H9 (cell line): ENCODE measurements around the gene CCNYL1. TPM values are rescaled to one million over a fixed set of nuclear protein-coding genes. Genes with fewer than 3 reads are reported as not detected.
A peak's percentile ranks its signal among the peaks of the same experiment; 100 is the strongest.

Source experiments
- DNase-seq: peaks from one replicate; pipeline ENCODE4 v3.0.0-alpha.2; 2017
- H2AFZ ChIP-seq: one replicate; pipeline ENCODE4 v1.6.1; 2013; ENCODE audit warnings: mild to moderate bottlenecking, low read length, control low read depth, moderate library complexity
- H2AK5ac ChIP-seq: 2 replicates; pipeline ENCODE4 v1.6.1; 2013; ENCODE audit warnings: low read length, control low read depth, mixed read lengths; ENCODE audit not compliant: insufficient read length
- H2BK120ac ChIP-seq: one replicate; pipeline ENCODE4 v1.6.1; 2013; ENCODE audit warnings: low read depth, mild to moderate bottlenecking, low read length, control low read depth, inconsistent platforms; ENCODE audit not compliant: poor library complexity, severe bottlenecking
- H2BK12ac ChIP-seq: 2 replicates; pipeline ENCODE4 v1.6.1; 2013; ENCODE audit warnings: low read length, control low read depth, mixed read lengths, low read depth; ENCODE audit not compliant: insufficient read length
- H2BK15ac ChIP-seq: 2 replicates; pipeline ENCODE4 v1.6.1; 2013; ENCODE audit warnings: low read depth, low read length, control low read depth
- H2BK20ac ChIP-seq: one replicate; pipeline ENCODE4 v1.6.1; 2013; ENCODE audit warnings: low read depth, mild to moderate bottlenecking, low read length, control low read depth, inconsistent platforms; ENCODE audit not compliant: poor library complexity, severe bottlenecking
- H2BK5ac ChIP-seq: 2 replicates; pipeline ENCODE4 v1.6.1; 2013; ENCODE audit warnings: low read length, control low read depth, mixed read lengths; ENCODE audit not compliant: insufficient read length
- H3K14ac ChIP-seq: 2 replicates; pipeline ENCODE4 v1.6.1; 2013; ENCODE audit warnings: low read length, control low read depth; ENCODE audit not compliant: insufficient read depth
- H3K18ac ChIP-seq: 2 replicates; pipeline ENCODE4 v1.6.1; 2013; ENCODE audit warnings: low read depth, mild to moderate bottlenecking, mixed read lengths, low read length, control low read depth; ENCODE audit not compliant: insufficient read length
- H3K23ac ChIP-seq: 2 replicates; pipeline ENCODE4 v1.6.1; 2013; ENCODE audit warnings: low read length, control low read depth, mixed read lengths, low read depth; ENCODE audit not compliant: insufficient read length
- H3K23me2 ChIP-seq: 2 replicates; pipeline ENCODE4 v1.6.1; 2013; ENCODE audit warnings: low read depth, mild to moderate bottlenecking, mixed read lengths, low read length, control low read depth; ENCODE audit not compliant: insufficient read length, poor library complexity, severe bottlenecking
- H3K27ac ChIP-seq: 2 replicates; pipeline ENCODE4 v1.5.1; 2013; ENCODE audit warnings: low read length, control low read depth, mixed read lengths, low read depth; ENCODE audit not compliant: insufficient read length
- H3K27me3 ChIP-seq: 2 replicates; pipeline ENCODE4 v1.6.1; 2013; ENCODE audit warnings: low read length, control low read depth, inconsistent platforms; ENCODE audit not compliant: insufficient read depth
- H3K4ac ChIP-seq: 2 replicates; pipeline ENCODE4 v1.6.1; 2013; ENCODE audit warnings: low read depth, mild to moderate bottlenecking, control low read depth, inconsistent platforms, low read length, moderate library complexity
- H3K4me1 ChIP-seq: 2 replicates; pipeline ENCODE4 v1.6.1; 2013; ENCODE audit warnings: low read length, control low read depth, inconsistent platforms; ENCODE audit not compliant: insufficient read depth
- H3K4me2 ChIP-seq: 2 replicates; pipeline ENCODE4 v1.6.1; 2013; ENCODE audit warnings: low read length, control low read depth, mixed read lengths; ENCODE audit not compliant: insufficient read length, insufficient read depth
- H3K56ac ChIP-seq: 2 replicates; pipeline ENCODE4 v1.6.1; 2013; ENCODE audit warnings: low read depth, mild to moderate bottlenecking, mixed read lengths, low read length, control low read depth; ENCODE audit not compliant: insufficient read length
- H3K79me1 ChIP-seq: 2 replicates; pipeline ENCODE4 v1.6.1; 2013; ENCODE audit warnings: low read depth, mild to moderate bottlenecking, moderate library complexity, low read length, control low read depth, inconsistent platforms; ENCODE audit not compliant: insufficient read depth, poor library complexity, severe bottlenecking
- H3K79me2 ChIP-seq: 2 replicates; pipeline ENCODE4 v1.6.1; 2013; ENCODE audit warnings: low read length, control low read depth, inconsistent platforms; ENCODE audit not compliant: insufficient read depth
- H3K9ac ChIP-seq: 2 replicates; pipeline ENCODE4 v1.6.1; 2013; ENCODE audit warnings: low read length, control low read depth, mixed read lengths; ENCODE audit not compliant: insufficient read length; ENCODE audit errors: extremely low read depth
- H3K9me3 ChIP-seq: one replicate; pipeline ENCODE4 v1.6.1; 2013; ENCODE audit warnings: low read depth, low read length, inconsistent platforms; ENCODE audit not compliant: control insufficient read depth
- H3T11ph ChIP-seq: one replicate; pipeline ENCODE4 v1.6.1; 2013; ENCODE audit warnings: mild to moderate bottlenecking, low read length, control low read depth, inconsistent platforms
- H4K20me1 ChIP-seq: one replicate; pipeline ENCODE4 v1.6.1; 2013; ENCODE audit not compliant: control insufficient read depth, insufficient read length, insufficient read depth
- H4K5ac ChIP-seq: 2 replicates; pipeline ENCODE4 v1.6.1; 2013; ENCODE audit warnings: low read depth, mild to moderate bottlenecking, mixed read lengths, low read length, control low read depth; ENCODE audit not compliant: insufficient read length
- H4K8ac ChIP-seq: replicated peaks from 2 replicates; pipeline ENCODE4 v1.6.1; 2013; ENCODE audit warnings: low read length, control low read depth, mixed read lengths, low read depth; ENCODE audit not compliant: insufficient read length
- H4K91ac ChIP-seq: 2 replicates; pipeline ENCODE4 v1.6.1; 2013; ENCODE audit warnings: low read depth, mild to moderate bottlenecking, moderate library complexity, mixed read lengths, low read length, control low read depth; ENCODE audit not compliant: insufficient read length
- H3K27ac Mint-ChIP-seq, 3 experiments: 2 replicates in 2 of 3; 3 replicates in 1 of 3; pipeline ENCODE4 v1.8.0; 2020 to 2021; ENCODE audit warnings: mixed read lengths in 3 of 3, mild to moderate bottlenecking in 1 of 3, moderate library complexity in 1 of 3
- H3K27me3 Mint-ChIP-seq: 2 replicates; pipeline ENCODE4 v1.8.0; 2021; ENCODE audit warnings: low read depth, mild to moderate bottlenecking, moderate library complexity, mixed read lengths
- H3K36me3 Mint-ChIP-seq, 3 experiments: 2 replicates in 2 of 3; 3 replicates in 1 of 3; pipeline ENCODE4 v1.8.0; 2020 to 2021; ENCODE audit warnings: low read depth in 3 of 3, mixed read lengths in 3 of 3; ENCODE audit not compliant: insufficient read depth in 1 of 3
- H3K4me1 Mint-ChIP-seq, 2 experiments: 2 replicates each; pipeline ENCODE4 v1.8.0; 2020; ENCODE audit warnings: mixed read lengths in 2 of 2
- H3K4me3 Mint-ChIP-seq, 2 experiments: 2 replicates in 1 of 2; 3 replicates in 1 of 2; pipeline ENCODE4 v1.8.0; 2020 to 2021; ENCODE audit warnings: mild to moderate bottlenecking in 2 of 2, mixed read lengths in 2 of 2, moderate library complexity in 1 of 2
- H3K9me3 Mint-ChIP-seq, 2 experiments: 2 replicates in 1 of 2; 3 replicates in 1 of 2; pipeline ENCODE4 v1.8.0; 2020; ENCODE audit warnings: mild to moderate bottlenecking in 2 of 2, mixed read lengths in 2 of 2, moderate library complexity in 1 of 2
- WGBS: extraction: QIAGEN DNeasy Blood & Tissue Kit; methylation state at CpG from one replicate; pipeline ENCODE4 v1.1.7; 2013; ENCODE audit warnings: missing lambda C conversion rate, low lambda C conversion rate, mixed read lengths; ENCODE audit not compliant: insufficient read length; ENCODE audit errors: extremely low coverage; 5-methylcytosine and 5-hydroxymethylcytosine counted together
- total RNA-seq: library from RNA; stranded (reverse); gene quantifications from 2 replicates; pipeline ENCODE4 v1.2.1, GENCODE V29; 2021
- TF ChIP-seq, protein P1 (sequence below): fragments of 200-600 bp; sonication (generic); conservative IDR thresholded peaks from 3 replicates; pipeline ENCODE4 v1.8.0; 2021; ENCODE audit warnings: antibody characterized with exemption, mild to moderate bottlenecking

Gene CCNYL1
- total RNA-seq, 1 experiment from 2014 or later, result 27.0 TPM

DNA sequence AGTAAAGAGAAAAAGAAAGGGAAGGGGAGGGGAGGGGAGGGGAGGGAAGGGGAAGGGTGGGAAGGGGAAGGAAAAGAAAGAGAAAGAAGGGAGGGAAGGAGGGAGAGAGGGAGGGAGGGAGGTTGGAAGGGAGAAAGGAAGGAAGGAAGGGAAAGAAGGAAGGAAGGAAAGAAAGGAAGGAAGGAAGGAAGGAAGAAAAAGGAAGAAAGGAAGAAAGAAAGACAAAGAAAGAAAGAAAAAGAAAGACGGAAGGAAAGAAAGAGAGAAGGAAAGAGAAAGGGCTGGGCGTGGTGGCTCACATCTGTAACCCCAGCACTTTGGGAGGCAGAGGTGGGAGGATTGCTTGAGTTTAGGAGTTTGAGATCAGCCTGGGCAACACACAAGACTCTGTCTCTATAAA is 24.6 kb upstream of the CCNYL1 start:
- no peak overlapping the region for H3K23ac ChIP-seq
- H3K79me1 ChIP-seq, result no peaks in the 10 kb centered on the region
- H2BK20ac ChIP-seq, result no peak overlapping the region
- H3K9me3 ChIP-seq, result no peaks in the 10 kb centered on the region
- H4K91ac ChIP-seq, result no peak overlapping the region
- no peak overlapping the region for H3K14ac ChIP-seq
- H2AFZ ChIP-seq, result no peak overlapping the region
- H3K4ac ChIP-seq, result no peak overlapping the region
- Mint-ChIP-seq H3K27ac (peak overlapping the region in 1 of 3 experiments; percentile 56; a peak in 1 of 7 replicates), H3K4me3 (no peak overlapping the region), H3K9me3 (no peaks in the 10 kb centered on the region), H3K36me3 (no peaks in the 10 kb centered on the region), H3K27me3 (no peaks in the 10 kb centered on the region), H3K4me1 (peaks cover 0 to 3% of the 10 kb centered on the region in 2 experiments; a peak in 1 of 4 replicates)
- no peaks in the 10 kb centered on the region for H4K20me1 ChIP-seq
- no peak overlapping the region for H2BK12ac ChIP-seq
- no CpG with 5 or more reads among the region's 2 CpGs for WGBS
- no peaks in the 10 kb centered on the region; the same call in 1 of the 2 replicates for H3K4me1 ChIP-seq
- H2AK5ac ChIP-seq, result no peak overlapping the region
- no peak for DNase-seq
- no peak overlapping the region for H3K27ac ChIP-seq
- H3K4me2 ChIP-seq, result no peak overlapping the region
- H3K56ac ChIP-seq, result no peak overlapping the region
- H3K27me3 ChIP-seq, result no peaks in the 10 kb centered on the region
- H3T11ph ChIP-seq, result no peak overlapping the region
- no peak overlapping the region for H3K18ac ChIP-seq
- H3K79me2 ChIP-seq, result no peaks in the 10 kb centered on the region
- H3K9ac ChIP-seq, result no peak overlapping the region
- no peaks in the 10 kb centered on the region for H3K23me2 ChIP-seq
- H4K5ac ChIP-seq, result no peak overlapping the region
- TF ChIP-seq, protein P1, sequence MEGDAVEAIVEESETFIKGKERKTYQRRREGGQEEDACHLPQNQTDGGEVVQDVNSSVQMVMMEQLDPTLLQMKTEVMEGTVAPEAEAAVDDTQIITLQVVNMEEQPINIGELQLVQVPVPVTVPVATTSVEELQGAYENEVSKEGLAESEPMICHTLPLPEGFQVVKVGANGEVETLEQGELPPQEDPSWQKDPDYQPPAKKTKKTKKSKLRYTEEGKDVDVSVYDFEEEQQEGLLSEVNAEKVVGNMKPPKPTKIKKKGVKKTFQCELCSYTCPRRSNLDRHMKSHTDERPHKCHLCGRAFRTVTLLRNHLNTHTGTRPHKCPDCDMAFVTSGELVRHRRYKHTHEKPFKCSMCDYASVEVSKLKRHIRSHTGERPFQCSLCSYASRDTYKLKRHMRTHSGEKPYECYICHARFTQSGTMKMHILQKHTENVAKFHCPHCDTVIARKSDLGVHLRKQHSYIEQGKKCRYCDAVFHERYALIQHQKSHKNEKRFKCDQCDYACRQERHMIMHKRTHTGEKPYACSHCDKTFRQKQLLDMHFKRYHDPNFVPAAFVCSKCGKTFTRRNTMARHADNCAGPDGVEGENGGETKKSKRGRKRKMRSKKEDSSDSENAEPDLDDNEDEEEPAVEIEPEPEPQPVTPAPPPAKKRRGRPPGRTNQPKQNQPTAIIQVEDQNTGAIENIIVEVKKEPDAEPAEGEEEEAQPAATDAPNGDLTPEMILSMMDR, result no peak
- no peak overlapping the region for H4K8ac ChIP-seq
- H2BK5ac ChIP-seq, result no peak overlapping the region
- no peak overlapping the region for H2BK15ac ChIP-seq
- no peak overlapping the region for H2BK120ac ChIP-seq
